ENCODE measurements around the gene DACH1. TPM values are rescaled to one million over a fixed set of nuclear protein-coding genes. Genes with fewer than 3 reads are reported as not detected.

Gene DACH1
- total RNA-seq, 1 donor = 0.09 TPM

GRCh38 chr13:71882120-71882519, 15.1 kb upstream of the DACH1 start:
- DNase-seq (ENCODE audit: low read depth) = no peak
- no peak overlapping the region for H3K4me3 ChIP-seq (ENCODE audit: low read depth, low read length)
- no peak for TF ChIP-seq CTCF (IDR thresholded peaks at IDR 0.05; ENCODE audit: insufficient read depth, low read length)

DNA sequence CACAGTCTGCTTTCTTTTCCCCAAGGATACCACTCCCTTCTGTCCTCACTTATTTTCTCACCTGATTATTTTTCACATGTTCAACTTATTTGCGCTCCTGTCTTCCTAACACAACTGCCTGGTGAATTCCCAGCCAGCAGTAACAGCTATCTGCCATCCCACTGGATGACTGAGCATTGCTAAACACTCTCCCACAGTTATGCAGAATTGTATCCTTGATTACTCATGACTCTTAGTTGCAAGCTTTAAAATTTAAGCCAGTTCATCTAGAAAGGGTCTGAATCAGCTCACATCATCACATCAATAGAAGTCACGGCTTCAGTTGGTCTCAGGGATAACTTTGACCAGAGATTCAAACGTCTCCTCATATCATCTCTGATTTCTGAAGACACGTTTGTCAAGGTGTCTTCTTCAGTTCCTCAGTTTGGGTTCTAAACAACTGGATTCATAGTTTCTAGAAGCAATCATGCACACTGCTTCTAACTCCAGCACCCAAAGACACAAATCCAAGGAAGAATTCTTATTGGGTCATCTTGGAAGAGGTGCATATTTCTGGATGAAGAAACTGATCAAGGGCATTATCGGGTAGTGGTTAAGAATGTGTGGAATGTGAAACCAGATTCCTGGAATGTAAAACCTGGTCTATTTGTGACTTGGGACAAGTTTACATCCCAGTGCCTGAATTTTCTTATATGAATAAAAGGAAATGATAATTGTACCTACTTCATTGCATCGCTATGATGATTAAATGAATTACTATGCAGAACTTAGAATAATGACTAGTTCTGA, 13.9 kb upstream of the DACH1 start:
- H3K4me3 ChIP-seq (ENCODE audit: low read depth, low read length) = no peak overlapping the region
- TF ChIP-seq CTCF (IDR thresholded peaks at IDR 0.05; ENCODE audit: insufficient read depth, low read length) = no peak
- DNase-seq (ENCODE audit: low read depth) = no peak

DNA sequence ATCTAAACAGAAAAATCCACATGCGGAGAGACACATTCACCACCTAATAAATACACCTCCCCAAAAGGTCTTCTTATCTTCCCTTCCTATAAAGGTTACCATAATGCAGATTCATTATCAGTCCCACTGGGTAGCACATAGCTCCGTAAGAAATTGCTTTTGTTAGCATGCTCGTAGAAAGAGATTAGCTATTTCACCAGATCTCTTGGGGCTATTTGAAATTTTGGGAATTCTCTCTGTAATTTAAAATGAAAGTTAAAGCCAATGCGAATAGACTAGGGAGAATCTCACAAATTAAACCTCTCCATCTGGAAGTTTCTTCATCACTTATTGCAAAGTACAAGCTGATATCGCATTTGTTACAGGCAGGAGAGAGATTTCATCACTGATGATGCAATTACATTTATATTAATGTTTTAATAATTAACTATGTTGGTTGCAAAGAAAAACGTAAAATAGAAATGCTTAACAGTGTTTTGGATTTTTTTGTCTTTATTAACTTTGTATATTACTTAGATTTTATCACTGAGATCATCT, 12.9 kb upstream of the DACH1 start:
- no peak for TF ChIP-seq CTCF (IDR thresholded peaks at IDR 0.05; ENCODE audit: insufficient read depth, low read length)
- no peak for DNase-seq (ENCODE audit: low read depth)

DNA sequence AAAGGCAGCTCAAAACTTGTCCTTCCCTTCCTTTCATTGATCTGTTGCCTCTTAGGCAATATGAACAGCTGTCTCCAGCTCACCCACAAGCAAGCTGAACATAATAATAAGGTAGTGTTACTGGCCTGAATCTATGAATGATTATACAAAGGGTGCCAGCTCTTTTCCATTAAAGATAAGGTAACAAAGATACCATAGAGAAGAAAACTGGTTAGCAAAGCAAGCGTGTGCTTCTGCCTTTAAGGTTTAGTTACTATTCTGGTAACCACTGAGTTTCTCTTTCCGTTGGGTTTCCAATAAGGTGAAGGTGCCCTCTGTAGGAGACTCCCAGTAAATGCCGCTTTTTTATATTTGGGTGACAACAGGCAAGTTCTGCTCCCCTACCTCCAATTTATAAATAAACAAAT, 12.1 kb upstream of the DACH1 start:
- H3K4me3 ChIP-seq (ENCODE audit: low read depth, low read length) = no peak overlapping the region
- no peak for TF ChIP-seq CTCF (IDR thresholded peaks at IDR 0.05; ENCODE audit: insufficient read depth, low read length)
- no peak for DNase-seq (ENCODE audit: low read depth)

More for the DNA sequence above, 12.9 kb upstream of the DACH1 start:
- H3K4me3 ChIP-seq (ENCODE audit: low read depth, low read length) = no peak overlapping the region

DNA sequence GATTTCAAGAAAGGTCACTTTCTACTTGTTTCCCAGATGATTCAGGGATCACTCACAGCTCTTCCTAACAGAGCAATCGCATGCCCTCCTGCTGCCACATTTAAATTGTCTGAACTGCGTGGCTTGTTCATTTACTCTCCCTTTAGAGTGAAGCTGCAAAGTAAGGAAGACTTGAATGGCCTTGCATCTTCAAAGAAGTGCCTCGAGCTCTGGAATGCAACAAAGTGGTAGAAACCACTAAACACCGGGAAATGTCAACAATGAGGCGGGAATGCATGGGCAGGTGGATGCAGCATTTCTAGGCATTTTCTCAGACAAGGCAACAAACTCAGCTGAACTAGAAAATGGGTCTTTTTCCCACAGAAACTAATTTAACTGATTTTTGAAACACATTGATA, 10.3 kb upstream of the DACH1 start:
- no peak overlapping the region for H3K4me3 ChIP-seq (ENCODE audit: low read depth, low read length)
- TF ChIP-seq CTCF (IDR thresholded peaks at IDR 0.05; ENCODE audit: insufficient read depth, low read length) = no peak
- DNase-seq (ENCODE audit: low read depth) = no peak

DNA sequence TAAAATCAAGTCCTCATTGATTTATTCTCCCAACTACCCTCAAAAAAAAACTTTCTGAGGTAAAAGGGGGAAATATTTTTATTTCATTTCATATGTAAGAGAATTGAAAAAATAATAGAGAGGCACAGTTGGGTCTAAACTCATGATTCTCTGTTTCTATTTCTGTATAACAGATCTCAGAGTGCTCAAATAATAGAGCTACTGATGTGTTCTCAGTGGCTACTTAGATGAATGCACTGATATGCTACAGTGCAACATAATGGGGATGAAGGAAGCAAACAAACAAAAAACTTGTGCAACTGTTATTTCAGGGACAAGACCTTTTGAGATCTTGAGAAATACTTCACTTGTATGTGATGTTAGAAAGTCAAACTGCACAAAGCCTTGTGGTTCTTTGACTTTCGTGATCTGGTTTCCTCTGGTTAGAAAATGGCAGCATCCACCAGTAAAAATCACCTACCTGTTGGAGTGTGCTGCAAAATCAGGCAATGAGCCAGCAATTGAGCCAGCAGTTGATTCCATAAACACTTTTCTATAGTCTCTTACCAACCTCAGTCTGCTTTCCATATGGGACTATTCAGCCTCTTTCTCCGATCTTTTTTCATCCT, 9.7 kb upstream of the DACH1 start:
- TF ChIP-seq CTCF (IDR thresholded peaks at IDR 0.05; ENCODE audit: insufficient read depth, low read length) = no peak
- no peak for DNase-seq (ENCODE audit: low read depth)
- no peak overlapping the region for H3K4me3 ChIP-seq (ENCODE audit: low read depth, low read length)
